22Rv1 (cell line): ENCODE data around the gene GOLGA7B.

Experiments
- ZFX ChIP-seq: fragments of 450-650 bp; IDR thresholded peaks from 2 replicates; pipeline ENCODE4 v1.6.1; 2017; ENCODE audit warnings: antibody characterized with exemption, borderline replicate concordance
- TF ChIP-seq, protein P1 (sequence below): fragments of 450-650 bp; IDR thresholded peaks from 2 replicates; pipeline ENCODE4 v1.5.1; 2017; ENCODE audit warnings: mild to moderate bottlenecking

DNA sequence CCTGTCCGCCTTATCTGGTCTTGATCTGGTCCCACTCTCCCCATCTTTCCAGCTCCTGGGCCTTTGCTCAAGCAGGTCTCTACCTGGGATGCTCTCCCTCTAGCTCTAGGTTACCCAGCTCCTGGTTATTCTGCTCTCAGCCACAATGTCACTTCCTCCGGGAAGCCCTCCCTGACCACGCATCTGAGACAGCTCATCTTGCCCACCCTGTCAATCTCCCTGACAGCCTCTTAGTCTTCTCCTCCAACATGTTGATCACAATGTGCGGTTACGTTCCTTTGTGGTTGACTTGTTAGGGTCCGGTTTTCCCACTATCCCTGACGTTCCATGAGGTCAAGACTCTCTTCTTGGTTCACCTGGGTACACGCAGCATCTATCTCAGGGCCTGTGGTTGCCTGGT, 55.6 kb downstream of the GOLGA7B start:
- TF ChIP-seq, protein P1, sequence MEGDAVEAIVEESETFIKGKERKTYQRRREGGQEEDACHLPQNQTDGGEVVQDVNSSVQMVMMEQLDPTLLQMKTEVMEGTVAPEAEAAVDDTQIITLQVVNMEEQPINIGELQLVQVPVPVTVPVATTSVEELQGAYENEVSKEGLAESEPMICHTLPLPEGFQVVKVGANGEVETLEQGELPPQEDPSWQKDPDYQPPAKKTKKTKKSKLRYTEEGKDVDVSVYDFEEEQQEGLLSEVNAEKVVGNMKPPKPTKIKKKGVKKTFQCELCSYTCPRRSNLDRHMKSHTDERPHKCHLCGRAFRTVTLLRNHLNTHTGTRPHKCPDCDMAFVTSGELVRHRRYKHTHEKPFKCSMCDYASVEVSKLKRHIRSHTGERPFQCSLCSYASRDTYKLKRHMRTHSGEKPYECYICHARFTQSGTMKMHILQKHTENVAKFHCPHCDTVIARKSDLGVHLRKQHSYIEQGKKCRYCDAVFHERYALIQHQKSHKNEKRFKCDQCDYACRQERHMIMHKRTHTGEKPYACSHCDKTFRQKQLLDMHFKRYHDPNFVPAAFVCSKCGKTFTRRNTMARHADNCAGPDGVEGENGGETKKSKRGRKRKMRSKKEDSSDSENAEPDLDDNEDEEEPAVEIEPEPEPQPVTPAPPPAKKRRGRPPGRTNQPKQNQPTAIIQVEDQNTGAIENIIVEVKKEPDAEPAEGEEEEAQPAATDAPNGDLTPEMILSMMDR, result no peak
- no peak for TF ChIP-seq ZFX
